ENCODE data around the gene MB.

DNA sequence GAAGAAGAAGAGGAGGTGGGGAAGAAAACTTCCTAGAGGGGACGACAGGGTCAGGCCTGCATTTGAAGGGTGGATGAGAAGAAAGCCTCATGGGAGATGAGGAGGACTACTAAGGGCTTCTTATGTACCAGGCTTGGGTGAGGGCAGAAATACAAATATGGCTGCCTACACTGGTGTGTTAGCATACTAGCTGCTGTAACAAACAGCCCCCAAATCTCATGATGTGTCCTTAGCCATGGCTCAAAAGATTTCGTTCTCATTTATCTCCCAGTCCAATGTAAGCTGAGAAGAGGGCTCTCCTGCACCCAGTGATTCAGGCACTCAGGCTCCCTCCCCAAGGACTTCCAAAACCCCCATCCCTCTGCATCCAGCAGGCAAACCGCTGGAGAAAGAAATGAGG, 11.6 kb upstream of the MB start:
- no peak for TF ChIP-seq POLR2A (IDR thresholded peaks at IDR 0.05; ENCODE audit: low read depth, low read length)
- TF ChIP-seq SPI1 (IDR thresholded peaks at IDR 0.05; ENCODE audit: low read depth, low read length), result no peak
- TF ChIP-seq POLR2AphosphoS5 (IDR thresholded peaks at IDR 0.05; ENCODE audit: low read depth, low read length), result no peak
- no peak for TF ChIP-seq TAF1 (IDR thresholded peaks at IDR 0.05; ENCODE audit: low read depth, low read length)

Measured in GM12891 (cell line).